OCI-LY3 (cell line): ENCODE results near the gene ARX.

Source experiments
- H2AFZ ChIP-seq: fragments of 200-600, 300-600 bp; shearing (Covaris generic); 2 replicates; pipeline ENCODE4 v1.6.0; 2014; ENCODE audit warnings: antibody characterized with exemption, low read depth, low read length
- H3K27ac ChIP-seq: fragments of 200-600, 300-600 bp; sonication (generic); 2 replicates; pipeline ENCODE4 v1.5.1; 2014; ENCODE audit warnings: mild to moderate bottlenecking, low read length, moderate library complexity, mixed read lengths
- H3K27me3 ChIP-seq: fragments of 200-600, 300-600 bp; sonication (generic); 2 replicates; pipeline ENCODE4 v1.6.1; 2014; ENCODE audit warnings: low read depth, low read length, mixed read lengths
- H3K36me3 ChIP-seq: fragments of 200-600, 300-600 bp; sonication (generic); replicated peaks from 2 replicates; pipeline ENCODE3; 2014; ENCODE audit warnings: low read depth, low read length, mixed read lengths
- H3K4me1 ChIP-seq: fragments of 300-600, 200-600 bp; sonication (generic); 2 replicates; pipeline ENCODE4 v1.6.1; 2014; ENCODE audit warnings: low read length, mixed read lengths
- H3K4me2 ChIP-seq: fragments of 200-600, 300-600 bp; sonication (generic); 2 replicates; pipeline ENCODE4 v1.6.1; 2014; ENCODE audit warnings: low read length, mixed read lengths
- H3K4me3 ChIP-seq: fragments of 300-600, 200-600 bp; sonication (generic); 2 replicates; pipeline ENCODE4 v1.5.1; 2014; ENCODE audit warnings: antibody characterized with exemption, mild to moderate bottlenecking, low read length, moderate library complexity
- H3K79me2 ChIP-seq: fragments of 300-600, 200-600 bp; shearing (Covaris generic); 2 replicates; pipeline ENCODE4 v1.6.1; 2014; ENCODE audit warnings: mild to moderate bottlenecking, low read length, mixed read lengths
- H3K9ac ChIP-seq: fragments of 300-600, 200-600 bp; shearing (Covaris generic); 2 replicates; pipeline ENCODE4 v1.6.0; 2014; ENCODE audit warnings: mild to moderate bottlenecking, low read length, moderate library complexity
- H3K9me3 ChIP-seq: fragments of 200-600, 300-600 bp; shearing (Covaris generic); 2 replicates; pipeline ENCODE4 v1.6.1; 2014; ENCODE audit warnings: low read length, mixed read lengths; ENCODE audit not compliant: insufficient read depth
- H4K20me1 ChIP-seq: fragments of 200-600, 300-600 bp; sonication (generic); 2 replicates; pipeline ENCODE4 v1.6.1; 2016; ENCODE audit warnings: low read length, mixed read lengths; ENCODE audit not compliant: insufficient read depth
- CTCF ChIP-seq: fragments of 200-600, 300-600 bp; sonication (generic); IDR thresholded peaks from 2 replicates; pipeline ENCODE4 v1.5.1; 2014; ENCODE audit warnings: antibody characterized with exemption, low read length, low read depth
- EZH2phosphoT487 ChIP-seq: fragments of 200-600 bp; shearing (Covaris generic); IDR thresholded peaks from 2 replicates; pipeline ENCODE4 v1.6.1; 2018; ENCODE audit warnings: antibody characterized with exemption, mixed run types, low read depth

ARX gene

GRCh38 chrX:25049357-25049756 is 33.6 kb upstream of the ARX start:
- Histone ChIP-seq H3K4me3 (no peak overlapping the region), H2AFZ (peak overlapping the region; percentile 60), H3K79me2 (no peaks in the 10 kb centered on the region), H3K9ac (no peak overlapping the region), H3K4me1 (peaks cover 6% of the 10 kb centered on the region; the same call in 1 of the 2 replicates), H3K9me3 (no peaks in the 10 kb centered on the region), H4K20me1 (no peaks in the 10 kb centered on the region), H3K4me2 (peak overlapping the region; percentile 36), H3K27ac (no peak overlapping the region), H3K36me3 (no peaks in the 10 kb centered on the region), H3K27me3 (no peaks in the 10 kb centered on the region)
- TF ChIP-seq EZH2phosphoT487 (no peak), CTCF (no peak)

- Histone ChIP-seq H3K79me2 (no peaks in the 10 kb centered on the region), H4K20me1 (no peaks in the 10 kb centered on the region), H3K36me3 (no peaks in the 10 kb centered on the region), H3K4me3 (no peak overlapping the region), H3K9ac (no peak overlapping the region), H3K27me3 (no peaks in the 10 kb centered on the region), H3K4me2 (no peak overlapping the region), H3K27ac (no peak overlapping the region), H2AFZ (no peak overlapping the region), H3K9me3 (no peaks in the 10 kb centered on the region), H3K4me1 (peaks cover 12% of the 10 kb centered on the region)
- TF ChIP-seq EZH2phosphoT487 (no peak), CTCF (no peak)
Measured at GRCh38 chrX:25048178-25048577, 32.4 kb upstream of the ARX start.

- TF ChIP-seq CTCF, result no peak
- no peak for TF ChIP-seq EZH2phosphoT487
- Histone ChIP-seq H3K36me3 (no peaks in the 10 kb centered on the region), H4K20me1 (no peaks in the 10 kb centered on the region)
Measured at GRCh38 chrX:25043192-25043591, 27.4 kb upstream of the ARX start.

GRCh38 chrX:25039036-25039435 is 23.3 kb upstream of the ARX start:
- Histone ChIP-seq H3K27me3 (no peaks in the 10 kb centered on the region), H3K36me3 (no peaks in the 10 kb centered on the region), H3K27ac (no peak overlapping the region), H3K4me3 (no peak overlapping the region), H3K9me3 (no peaks in the 10 kb centered on the region), H3K4me2 (no peak overlapping the region), H2AFZ (no peak overlapping the region), H4K20me1 (no peaks in the 10 kb centered on the region), H3K79me2 (no peaks in the 10 kb centered on the region), H3K9ac (no peak overlapping the region), H3K4me1 (peaks cover 8% of the 10 kb centered on the region)
- no peak for TF ChIP-seq EZH2phosphoT487
- no peak for TF ChIP-seq CTCF

More at GRCh38 chrX:25043192-25043591, 27.4 kb upstream of the ARX start:
- no peaks in the 10 kb centered on the region for H3K79me2 ChIP-seq
- no peaks in the 10 kb centered on the region for H3K9me3 ChIP-seq
- H3K4me2 ChIP-seq, result no peak overlapping the region
- H3K27me3 ChIP-seq, result no peaks in the 10 kb centered on the region
- no peak overlapping the region for H3K4me3 ChIP-seq
- H3K9ac ChIP-seq, result no peak overlapping the region
- no peak overlapping the region for H3K27ac ChIP-seq
- H3K4me1 ChIP-seq, result peaks cover 8% of the 10 kb centered on the region
- H2AFZ ChIP-seq, result no peak overlapping the region
